Kidney (tissue), 14 donors: ENCODE results near the gene CDH13. TPM values are rescaled to one million over a fixed set of nuclear protein-coding genes. Genes with fewer than 3 reads are reported as not detected.

ENCODE experiments used
- DNase-seq, 5 donors: peaks; one replicate each; pipeline ENCODE4 v3.0.0-alpha.2; 2013 to 2020
- FAIRE-seq: peaks from 2 replicates; lab custom pipeline; 2012; peaks lifted over from hg19 to GRCh38; lab: Jason Lieb, UNC
- H3K27ac ChIP-seq, 2 donors: one replicate each; pipeline ENCODE4 v1.7.0; 2013; ENCODE audit warnings: low read depth in 2 of 2, low read length in 2 of 2, inconsistent platforms in 1 of 2
- H3K27me3 ChIP-seq: one replicate; pipeline ENCODE4 v1.7.1; 2013; ENCODE audit warnings: low read length, inconsistent platforms; ENCODE audit not compliant: control insufficient read depth, insufficient read depth
- H3K36me3 ChIP-seq, 3 donors: one replicate each; pipeline versions ENCODE4 v1.7.0 to v1.7.1; 2013; ENCODE audit warnings: low read length in 3 of 3, control low read depth in 1 of 3, inconsistent platforms in 1 of 3; ENCODE audit not compliant: insufficient read depth in 3 of 3, control insufficient read depth in 2 of 3
- H3K4me1 ChIP-seq, 3 donors: one replicate each; pipeline versions ENCODE4 v1.7.0 to v1.7.1; 2013; ENCODE audit warnings: low read length in 3 of 3, inconsistent platforms in 1 of 3, low read depth in 1 of 3; ENCODE audit not compliant: control insufficient read depth in 2 of 3, insufficient read depth in 2 of 3
- H3K4me3 ChIP-seq, 3 donors: one replicate each; pipeline versions ENCODE4 v1.7.0 to v1.8.1; 2013; ENCODE audit warnings: low read length in 3 of 3, control low read depth in 1 of 3, inconsistent platforms in 1 of 3
- H3K9ac ChIP-seq, 3 donors: one replicate each; pipeline versions ENCODE4 v1.7.0 to v1.7.1; 2013; ENCODE audit warnings: low read length in 3 of 3, control low read depth in 1 of 3, inconsistent platforms in 1 of 3
- H3K9me3 ChIP-seq, 3 donors: one replicate each; pipeline versions ENCODE4 v1.7.0 to v1.7.1; 2013; ENCODE audit warnings: low read length in 3 of 3, control low read depth in 1 of 3, inconsistent platforms in 1 of 3; ENCODE audit not compliant: control insufficient read depth in 2 of 3, insufficient read depth in 1 of 3
- intact Hi-C: fragments of 100-400 bp; cut with DNase I; formaldehyde crosslinking; loops from one replicate; pipeline ENCODE4 v1.11.1; 2022
- polyA plus RNA-seq: library from polyadenylated mRNA; stranded (reverse); fragments of 350-450 nt; fragmentation: Illumina TruSeq; extraction: RNeasy Lipid Tissue Mini Kit (QIAGEN cat#74804); gene quantifications from one replicate; pipeline ENCODE4 v1.2.3, GENCODE V29; 2014; ENCODE audit warnings: low read depth, low replicate concordance; ENCODE audit not compliant: insufficient read depth
- total RNA-seq: library from RNA; stranded (reverse); fragmentation: NEBNext Ultra II Directional; extraction: Animal tissue kit (Norgen Biotek cat#: 25700); gene quantifications from one replicate; pipeline ENCODE4 v1.2.1, GENCODE V29; 2021
- TF ChIP-seq, protein P1 (sequence below): IDR thresholded peaks from 3 replicates; pipeline ENCODE4 v1.5.1; 2012; ENCODE audit warnings: mild to moderate bottlenecking, moderate library complexity, borderline replicate concordance; ENCODE audit not compliant: insufficient read depth; ENCODE audit errors: extremely low read depth
- donor health status: control.
- donor health status: control.
- donor health status: control.
- donor health status: control.
- donor health status: control.
- donor health status: DM: yes; HTN: yes; CAD: no.
- donor health status: Normal renal cell carcinoma (clear cell type).

The CDH13 gene
- total and polyA plus RNA-seq, 2 donors from 2014 or later: 4.8 to 13.8 TPM

GRCh38 chr16:82990155-82990554 lies 363.4 kb downstream of the CDH13 start:
- H3K27ac ChIP-seq: no peak overlapping the region
- H3K9me3 ChIP-seq: no peaks in the 10 kb centered on the region
- H3K27me3 ChIP-seq: no peaks in the 10 kb centered on the region
- no peak for FAIRE-seq
- no peaks in the 10 kb centered on the region for H3K4me1 ChIP-seq
- no peak for DNase-seq
- H3K36me3 ChIP-seq: no peaks in the 10 kb centered on the region
- TF ChIP-seq, protein P1, sequence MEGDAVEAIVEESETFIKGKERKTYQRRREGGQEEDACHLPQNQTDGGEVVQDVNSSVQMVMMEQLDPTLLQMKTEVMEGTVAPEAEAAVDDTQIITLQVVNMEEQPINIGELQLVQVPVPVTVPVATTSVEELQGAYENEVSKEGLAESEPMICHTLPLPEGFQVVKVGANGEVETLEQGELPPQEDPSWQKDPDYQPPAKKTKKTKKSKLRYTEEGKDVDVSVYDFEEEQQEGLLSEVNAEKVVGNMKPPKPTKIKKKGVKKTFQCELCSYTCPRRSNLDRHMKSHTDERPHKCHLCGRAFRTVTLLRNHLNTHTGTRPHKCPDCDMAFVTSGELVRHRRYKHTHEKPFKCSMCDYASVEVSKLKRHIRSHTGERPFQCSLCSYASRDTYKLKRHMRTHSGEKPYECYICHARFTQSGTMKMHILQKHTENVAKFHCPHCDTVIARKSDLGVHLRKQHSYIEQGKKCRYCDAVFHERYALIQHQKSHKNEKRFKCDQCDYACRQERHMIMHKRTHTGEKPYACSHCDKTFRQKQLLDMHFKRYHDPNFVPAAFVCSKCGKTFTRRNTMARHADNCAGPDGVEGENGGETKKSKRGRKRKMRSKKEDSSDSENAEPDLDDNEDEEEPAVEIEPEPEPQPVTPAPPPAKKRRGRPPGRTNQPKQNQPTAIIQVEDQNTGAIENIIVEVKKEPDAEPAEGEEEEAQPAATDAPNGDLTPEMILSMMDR: no peak
- intact Hi-C loops: no loop called here
- H3K4me3 ChIP-seq: no peak overlapping the region
- no peak overlapping the region for H3K9ac ChIP-seq

DNA sequence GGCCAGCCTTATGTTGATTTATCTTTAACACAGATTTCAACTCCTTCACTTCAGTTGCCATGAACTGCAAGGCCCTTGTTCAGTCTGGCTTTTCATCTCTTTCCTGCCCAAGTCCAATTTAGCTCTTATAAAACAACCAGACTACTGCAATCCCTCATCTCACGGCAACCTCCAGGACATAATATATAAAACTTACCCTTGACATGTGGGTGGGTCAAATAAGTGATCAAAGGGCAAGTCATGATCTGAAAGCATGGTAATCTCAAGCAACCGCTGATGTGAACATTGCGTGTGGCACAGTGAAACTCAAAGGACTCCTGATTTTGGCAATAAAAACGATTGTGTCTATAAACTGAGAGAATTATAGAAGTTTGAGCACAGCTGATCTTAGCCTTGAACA lies 364.6 kb downstream of the CDH13 start:
- Histone ChIP-seq H3K4me3 (no peak overlapping the region), H3K9me3 (no peaks in the 10 kb centered on the region), H3K4me1 (no peaks in the 10 kb centered on the region), H3K27me3 (no peaks in the 10 kb centered on the region), H3K9ac (no peak overlapping the region), H3K36me3 (no peaks in the 10 kb centered on the region), H3K27ac (no peak overlapping the region)
- no peak for FAIRE-seq
- DNase-seq: no peak
- intact Hi-C loops: no loop called here
- TF ChIP-seq, protein P1: no peak

DNA sequence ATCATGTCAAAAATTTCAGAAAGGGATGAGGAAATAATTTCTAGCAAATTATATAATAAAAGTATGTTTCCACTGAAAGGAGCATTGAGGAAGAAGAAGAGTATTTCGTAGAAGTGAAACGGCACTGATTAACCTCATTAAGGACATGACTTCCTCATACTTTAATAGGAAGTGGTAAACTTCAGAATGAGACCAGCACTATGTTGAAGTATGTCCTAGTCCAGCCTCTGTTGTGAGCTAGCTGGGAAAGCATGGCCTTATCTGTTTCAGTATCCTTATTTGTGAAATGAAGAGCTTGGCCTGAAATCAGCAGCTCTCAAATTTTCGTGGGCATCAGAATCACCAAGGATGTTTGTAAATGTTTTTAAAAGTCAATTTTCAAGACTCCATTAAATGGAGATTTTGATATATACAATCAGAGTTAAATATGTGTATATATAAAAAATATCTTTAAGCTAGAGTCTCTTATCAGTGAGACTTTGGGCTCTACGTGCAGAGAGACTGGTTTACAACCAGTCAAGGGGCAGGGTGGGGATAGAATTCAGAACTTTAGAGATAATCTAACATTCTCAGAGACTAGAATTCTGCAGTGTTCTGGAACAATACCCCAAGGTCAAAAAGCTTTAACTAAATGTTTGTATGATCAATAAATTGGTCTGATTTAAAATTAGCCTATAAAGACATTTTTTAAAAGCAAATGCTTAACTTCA lies 365.4 kb downstream of the CDH13 start:
- Histone ChIP-seq H3K36me3 (no peaks in the 10 kb centered on the region), H3K9ac (no peak overlapping the region), H3K4me3 (no peak overlapping the region), H3K9me3 (peaks cover 0 to 3% (median 0%) of the 10 kb centered on the region in 3 donors), H3K27ac (no peak overlapping the region), H3K27me3 (no peaks in the 10 kb centered on the region), H3K4me1 (no peaks in the 10 kb centered on the region)
- TF ChIP-seq, protein P1: no peak
- FAIRE-seq (no peak), DNase-seq (no peak)
- intact Hi-C loops: no loop called here
